ENCODE measurements around the gene MDM4.

The MDM4 gene

DNA sequence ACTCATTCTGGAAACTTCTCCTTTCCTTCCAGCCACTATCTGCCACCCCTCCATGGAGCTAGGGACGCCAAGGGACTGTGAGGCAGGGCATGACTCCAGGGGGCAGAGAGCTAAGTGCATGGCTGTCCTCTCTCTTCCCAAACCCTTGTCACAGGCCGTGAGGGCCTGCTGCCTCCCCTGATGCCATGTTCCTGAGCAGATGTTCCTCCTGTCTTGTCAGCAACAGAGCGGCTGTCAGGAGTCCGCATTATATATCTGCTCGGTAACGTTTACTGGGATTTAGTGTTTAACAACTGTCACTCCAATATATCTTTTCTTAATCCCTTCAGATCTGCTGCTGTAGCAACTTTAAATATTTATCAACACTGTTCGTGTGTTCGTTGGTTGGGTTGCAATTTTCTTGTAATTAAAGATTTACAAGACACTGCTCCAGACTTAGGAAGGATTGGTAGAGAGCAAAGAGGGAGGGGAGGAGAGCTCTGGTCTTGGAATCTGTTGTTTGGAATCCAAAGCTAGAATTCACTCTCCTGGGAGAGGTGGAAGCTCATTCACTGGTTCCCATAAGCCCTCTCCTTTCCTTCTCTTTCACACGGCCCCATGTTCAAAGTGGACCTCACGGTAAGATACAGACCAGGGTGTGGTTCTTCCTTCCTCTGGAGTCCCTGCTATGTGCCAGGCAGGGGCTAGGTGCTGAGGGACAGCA, 76.2 kb downstream of the MDM4 start:
- Histone ChIP-seq H3K27ac (no peak overlapping the region), H3K4me3 (no peak overlapping the region)

DNA sequence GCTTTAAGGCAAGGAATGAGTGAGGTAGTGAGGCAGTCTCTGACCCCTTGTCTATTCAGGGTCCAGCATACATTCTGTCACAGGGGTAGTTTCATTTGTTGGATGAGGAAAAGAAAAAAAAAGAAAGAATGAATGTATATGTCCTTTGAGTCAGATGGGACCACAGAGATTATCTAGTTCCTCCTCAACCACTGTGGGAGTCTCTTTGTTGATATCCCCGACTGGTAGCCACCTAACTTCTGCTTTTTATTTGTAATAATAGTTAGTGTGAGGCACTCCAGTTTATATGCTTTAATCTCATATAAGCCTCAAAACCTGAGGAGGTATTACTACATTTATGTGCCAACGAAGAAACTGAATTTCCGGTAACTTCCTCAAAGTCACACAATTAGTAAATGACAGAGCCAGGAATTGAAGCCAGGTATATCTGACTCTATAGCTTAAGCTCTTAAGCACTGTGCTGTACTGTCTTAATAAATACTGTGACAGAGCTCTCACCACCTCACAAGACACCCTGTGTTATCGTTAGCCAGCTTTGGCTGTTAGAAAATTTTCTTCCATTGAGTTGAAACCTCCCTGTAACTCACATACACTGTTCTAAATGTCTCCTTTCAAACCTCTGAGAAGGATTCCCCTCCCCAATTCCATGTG, 82.2 kb downstream of the MDM4 start:
- Histone ChIP-seq H3K4me3 (no peak overlapping the region), H3K27ac (no peak overlapping the region)

DNA sequence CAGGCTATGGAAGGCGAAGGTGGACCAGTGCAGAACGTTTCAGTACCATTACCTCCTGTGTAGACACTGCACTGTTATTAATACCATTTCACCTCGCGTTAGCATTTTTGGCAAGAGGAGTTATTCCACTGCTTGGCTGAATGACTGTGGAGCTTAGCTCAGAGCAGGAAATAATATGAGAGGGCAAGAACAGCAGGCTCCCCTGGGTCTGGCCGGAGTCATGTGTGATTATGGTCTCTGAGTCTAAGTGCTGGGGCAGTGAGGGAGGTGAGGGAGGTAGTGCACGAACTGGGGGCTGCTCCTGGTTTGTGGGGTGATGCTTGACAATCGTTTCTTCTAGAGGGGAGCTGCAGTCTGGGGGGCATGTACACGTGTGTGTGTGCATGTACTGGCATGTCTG, 82.9 kb downstream of the MDM4 start:
- H3K27ac ChIP-seq, result no peak overlapping the region
- H3K4me3 ChIP-seq, result no peak overlapping the region

DNA sequence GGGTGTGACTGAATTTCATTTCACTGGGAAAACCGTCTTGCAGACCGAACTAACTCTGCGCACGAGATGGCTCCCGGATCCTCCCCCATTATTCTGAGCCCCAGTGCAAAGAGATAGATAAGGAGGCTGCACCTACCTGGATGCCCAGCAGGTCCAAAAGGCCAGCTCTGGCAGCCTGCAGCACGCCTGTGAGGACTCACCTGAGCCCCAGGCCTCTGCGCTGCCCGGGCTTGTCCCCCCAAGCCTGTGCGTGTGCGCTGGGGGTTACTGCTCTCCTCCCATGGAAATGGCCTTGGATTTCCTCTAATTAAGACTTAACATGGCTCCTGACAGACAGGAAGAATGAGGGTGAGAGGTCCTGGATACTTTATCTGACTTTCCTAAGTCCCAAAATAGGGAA, 83.4 kb downstream of the MDM4 start:
- no peak overlapping the region for H3K4me3 ChIP-seq
- no peak overlapping the region for H3K27ac ChIP-seq

DNA sequence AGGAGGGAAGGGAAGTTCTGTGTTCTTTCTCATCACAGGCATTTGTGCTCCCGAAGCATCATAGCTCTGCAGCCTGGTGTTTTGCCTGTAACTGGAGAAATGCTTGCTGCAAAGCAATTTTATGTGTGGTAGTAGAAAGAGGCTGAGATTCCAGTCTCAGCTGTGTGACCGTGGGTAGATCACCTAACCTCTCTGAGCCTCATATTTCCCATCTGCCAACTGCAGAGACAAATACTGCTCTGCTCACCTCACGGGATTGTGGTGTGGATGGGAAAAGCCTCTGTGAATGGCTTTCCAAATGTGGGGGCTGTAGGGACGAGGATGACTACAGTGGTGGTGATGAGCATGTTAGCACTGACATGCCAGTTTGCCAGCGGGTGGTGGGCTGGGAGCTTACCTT, 84.0 kb downstream of the MDM4 start:
- Histone ChIP-seq H3K4me3 (no peak overlapping the region), H3K27ac (no peak overlapping the region)

DNA sequence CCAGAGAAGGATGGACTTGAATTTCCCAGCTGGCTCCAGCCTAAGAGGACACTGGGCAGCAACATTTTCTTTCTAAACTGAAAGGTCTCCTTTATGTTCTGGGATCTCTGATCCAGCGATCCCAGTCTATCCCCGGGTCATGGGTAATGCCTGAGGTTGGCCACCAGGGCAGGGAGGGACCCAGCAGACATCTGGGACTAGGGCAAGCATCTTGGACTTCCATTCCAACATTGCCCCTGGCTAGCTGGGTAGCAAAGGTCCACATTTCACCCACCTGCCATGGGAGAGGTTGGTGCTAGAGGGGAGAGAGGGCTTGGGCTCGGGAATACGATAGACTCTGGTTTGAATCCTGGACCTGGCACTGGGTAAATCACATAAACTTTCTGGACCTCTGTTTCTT, 84.8 kb downstream of the MDM4 start:
- no peak overlapping the region for H3K27ac ChIP-seq
- no peak overlapping the region for H3K4me3 ChIP-seq

DNA sequence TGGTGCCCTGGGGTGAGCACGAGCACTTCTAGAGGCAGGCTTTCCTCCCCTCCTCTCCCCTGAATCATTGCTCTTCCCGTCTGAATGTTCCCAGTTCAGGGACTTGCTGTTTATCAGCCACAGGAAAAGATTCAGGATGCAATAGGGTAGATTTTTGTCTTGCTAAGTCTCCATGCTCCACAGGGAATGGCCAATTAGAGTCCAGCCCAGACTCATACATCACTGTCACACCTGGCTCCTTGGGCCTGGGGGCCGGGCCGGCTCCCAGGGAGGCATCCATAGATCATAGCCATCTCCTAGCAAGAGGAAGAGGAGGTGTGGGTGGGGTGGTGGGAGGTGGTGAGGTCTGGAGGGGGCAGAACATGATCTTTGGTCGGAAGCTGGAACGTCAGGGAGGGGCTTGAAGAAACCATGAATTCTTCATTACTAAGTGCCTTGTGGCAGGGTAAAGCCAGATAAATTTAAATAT, 85.9 kb downstream of the MDM4 start:
- no peak overlapping the region for H3K4me3 ChIP-seq
- H3K27ac ChIP-seq, result no peak overlapping the region

DNA sequence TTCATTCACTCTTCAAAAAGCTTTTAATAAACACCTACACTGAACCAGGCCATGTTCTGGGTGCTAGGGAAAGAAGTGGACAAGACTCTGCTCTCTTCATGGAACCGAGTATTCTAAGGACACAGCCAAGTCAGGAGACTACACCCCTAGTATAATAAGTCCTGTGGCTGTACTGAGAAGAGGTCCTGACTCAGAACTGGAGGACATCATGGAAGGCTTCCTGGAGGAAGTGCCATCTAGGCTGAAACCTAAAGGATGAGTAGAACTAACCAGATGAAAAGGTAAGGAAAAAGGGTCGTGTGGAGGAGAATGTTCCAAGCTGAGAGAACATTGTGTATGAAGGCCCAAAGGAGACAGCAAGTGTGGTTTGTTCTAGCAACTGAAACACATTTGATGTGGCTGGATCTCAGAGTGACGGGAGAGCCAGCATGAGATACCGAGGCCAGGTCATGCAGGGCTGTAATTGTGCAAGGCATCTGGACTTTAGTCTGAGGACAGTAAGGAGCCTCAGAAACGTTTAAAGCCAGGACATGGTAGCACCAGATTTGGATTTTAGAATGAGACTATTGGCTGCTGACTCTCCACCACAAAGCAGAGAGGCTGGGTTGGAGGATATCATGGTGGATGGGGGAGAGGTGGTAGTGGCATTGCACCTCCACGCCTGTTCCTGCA, 86.8 kb downstream of the MDM4 start:
- H3K27ac ChIP-seq, result no peak overlapping the region
- H3K4me3 ChIP-seq, result no peak overlapping the region

DNA sequence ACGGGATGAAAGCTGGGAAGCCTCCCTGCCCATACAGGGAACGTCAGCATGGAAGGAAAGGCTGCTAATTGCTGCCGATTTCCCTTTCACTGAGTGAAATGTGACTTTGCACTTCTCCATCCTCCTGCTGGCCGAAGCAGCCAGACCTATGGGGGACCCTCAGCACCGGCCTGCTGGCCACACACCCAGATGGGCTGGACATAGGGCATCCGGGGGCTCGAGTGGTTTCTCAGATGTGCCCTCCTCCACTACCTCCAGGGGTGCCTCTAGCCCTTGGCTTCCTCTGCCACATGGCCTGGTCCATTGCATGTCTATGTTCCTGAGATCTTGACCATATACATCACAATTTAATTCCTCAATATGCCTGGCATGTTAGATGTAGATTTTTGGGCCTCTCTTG, 89.6 kb downstream of the MDM4 start:
- H3K27ac ChIP-seq, result no peak overlapping the region
- H3K4me3 ChIP-seq, result no peak overlapping the region
